Brain pericyte (primary cell): Measurements from ENCODE around the gene ANO6.

Source experiments
- DNase-seq: peaks from one replicate; pipeline ENCODE4 v3.0.0-alpha.2; 2012; ENCODE audit warnings: low read depth, low spot score

Gene ANO6

GRCh38 chr12:45209784-45210183 lies 6.1 kb upstream of the ANO6 start:
- DNase-seq, result no peak

GRCh38 chr12:45212064-45212463 lies 3.8 kb upstream of the ANO6 start:
- no peak for DNase-seq

GRCh38 chr12:45213107-45213506 lies 2.8 kb upstream of the ANO6 start:
- DNase-seq, result no peak

GRCh38 chr12:45214071-45214470 lies 1.8 kb upstream of the ANO6 start:
- DNase-seq, result no peak

GRCh38 chr12:45214749-45215418 lies 1.0 kb upstream of the ANO6 start:
- DNase-seq, result no peak

- no peak for DNase-seq
These were observed 511 bp downstream of the ANO6 start for GRCh38 chr12:45216230-45216982.

GRCh38 chr12:45216983-45217485 lies 1.1 kb downstream of the ANO6 start:
- no peak for DNase-seq

- no peak for DNase-seq
These were observed 2.0 kb downstream of the ANO6 start for GRCh38 chr12:45217846-45218245.

- no peak for DNase-seq
These were observed 3.7 kb downstream of the ANO6 start for GRCh38 chr12:45219621-45220020.

- DNase-seq, result no peak
These were observed 4.6 kb downstream of the ANO6 start for GRCh38 chr12:45220363-45220931.

GRCh38 chr12:45220969-45221368 lies 5.1 kb downstream of the ANO6 start:
- DNase-seq, result no peak

- DNase-seq, result no peak
These were observed 8.0 kb downstream of the ANO6 start for GRCh38 chr12:45223868-45224267.

- no peak for DNase-seq
These were observed 8.4 kb downstream of the ANO6 start for GRCh38 chr12:45224311-45224710.

- no peak for DNase-seq
These were observed 10.1 kb downstream of the ANO6 start for GRCh38 chr12:45226021-45226420.

- DNase-seq, result no peak
These were observed 11.6 kb downstream of the ANO6 start for GRCh38 chr12:45227316-45228067.

- DNase-seq, result no peak
These were observed 15.7 kb downstream of the ANO6 start for GRCh38 chr12:45231515-45232145.

- no peak for DNase-seq
These were observed 16.4 kb downstream of the ANO6 start for GRCh38 chr12:45232146-45232755.

- DNase-seq, result peak; percentile 45
These were observed 17.0 kb downstream of the ANO6 start for GRCh38 chr12:45232756-45233372.

GRCh38 chr12:45234139-45234865 lies 18.4 kb downstream of the ANO6 start:
- peak; percentile 84 for DNase-seq
